HEK293 (cell line): ENCODE results near the gene ZNF831.

ENCODE experiments used
- CTCF ChIA-PET: fragments of 350-600 bp; formaldehyde crosslinking; extraction: SDS; loops from one replicate; lab custom pipeline; 2021; ENCODE audit warnings: antibody characterized with exemption; lab: Yijun Ruan, JAX
- POLR2A ChIA-PET: fragments of 300-600 bp; formaldehyde crosslinking; extraction: SDS; loops from one replicate; lab custom pipeline; 2020; ENCODE audit warnings: antibody characterized with exemption, inconsistent platforms; lab: Yijun Ruan, JAX
- H3K27ac ChIP-seq: fragments of 200-500 bp; sonication (Bioruptor generic); 2 replicates; pipeline ENCODE4 v1.5.1; 2014; ENCODE audit warnings: low read depth, low read length, control low read depth, inconsistent platforms; ENCODE audit errors: extremely low read depth
- H3K36me3 ChIP-seq, 2 experiments: fragments of 200-500 bp in 1 of 2; sonication (Bioruptor generic) in 1 of 2; 1 replicate in 1 of 2; 2 replicates in 1 of 2; pipeline ENCODE4 v1.5.1; 2014 to 2017; ENCODE audit warnings: inconsistent platforms in 2 of 2, low read length in 2 of 2; ENCODE audit not compliant: control insufficient read depth in 2 of 2, insufficient read depth in 1 of 2
- H3K4me1 ChIP-seq: fragments of 200-500 bp; sonication (Bioruptor generic); 2 replicates; pipeline ENCODE4 v1.5.1; 2014; ENCODE audit warnings: mild to moderate bottlenecking, low read length, inconsistent platforms; ENCODE audit not compliant: control insufficient read depth, insufficient read depth
- H3K4me3 ChIP-seq: 2 replicates; pipeline ENCODE4 v1.5.1; 2011; ENCODE audit warnings: low read depth, mild to moderate bottlenecking, control low read depth, low read length, moderate library complexity
- H3K9me3 ChIP-seq: fragments of 200-500 bp; sonication (Bioruptor generic); 2 replicates; pipeline ENCODE4 v1.5.1; 2014; ENCODE audit warnings: low read depth, low read length, inconsistent platforms; ENCODE audit not compliant: control insufficient read depth, insufficient read depth
- GLIS2 ChIP-seq: fragments of 450-650 bp; formaldehyde crosslinking; IDR thresholded peaks from 2 replicates; pipeline ENCODE4 v1.5.1; 2016; ENCODE audit warnings: missing biosample characterization, missing genetic modification characterization
- OVOL3 ChIP-seq: fragments of 450-650 bp; formaldehyde crosslinking; IDR thresholded peaks from 2 replicates; pipeline ENCODE4 v1.5.1; 2016; ENCODE audit warnings: missing biosample characterization, missing genetic modification characterization
- ZBTB48 ChIP-seq: fragments of 450-650 bp; formaldehyde crosslinking; IDR thresholded peaks from 2 replicates; pipeline ENCODE4 v1.5.1; 2016; ENCODE audit warnings: missing biosample characterization, missing genetic modification characterization
- ZFP69B ChIP-seq: fragments of 450-650 bp; formaldehyde crosslinking; IDR thresholded peaks from 2 replicates; pipeline ENCODE4 v1.5.1; 2016; ENCODE audit warnings: missing biosample characterization, missing genetic modification characterization
- ZNF138 ChIP-seq: fragments of 450-650 bp; formaldehyde crosslinking; IDR thresholded peaks from 2 replicates; pipeline ENCODE4 v1.5.1; 2016; ENCODE audit warnings: missing biosample characterization, missing genetic modification characterization, borderline replicate concordance
- ZNF324 ChIP-seq: fragments of 450-650 bp; formaldehyde crosslinking; IDR thresholded peaks from 2 replicates; pipeline ENCODE4 v1.5.1; 2016; ENCODE audit warnings: missing biosample characterization, missing genetic modification characterization
- ZNF514 ChIP-seq: fragments of 450-650 bp; formaldehyde crosslinking; IDR thresholded peaks from 2 replicates; pipeline ENCODE4 v1.5.1; 2016; ENCODE audit warnings: missing biosample characterization, missing genetic modification characterization
- ZNF658 ChIP-seq: fragments of 450-650 bp; formaldehyde crosslinking; IDR thresholded peaks from 2 replicates; pipeline ENCODE4; 2016; ENCODE audit warnings: missing biosample characterization, missing genetic modification characterization
- ZNF792 ChIP-seq: fragments of 450-650 bp; formaldehyde crosslinking; IDR thresholded peaks from 2 replicates; pipeline ENCODE4 v1.5.1; 2016; ENCODE audit warnings: missing biosample characterization, missing genetic modification characterization
- ZNF837 ChIP-seq: fragments of 450-650 bp; formaldehyde crosslinking; IDR thresholded peaks from 2 replicates; pipeline ENCODE4 v1.5.1; 2016; ENCODE audit warnings: missing biosample characterization, missing genetic modification characterization
- TF ChIP-seq, protein P1 (sequence below): fragments of 450-650 bp; IDR thresholded peaks from 2 replicates; pipeline ENCODE4 v1.5.1; 2018; ENCODE audit warnings: missing biosample characterization, mild to moderate bottlenecking, missing genetic modification characterization
- TF ChIP-seq, protein P2 (sequence below): fragments of 450-650 bp; formaldehyde crosslinking; conservative IDR thresholded peaks from 2 replicates; pipeline ENCODE4 v1.5.1; 2016; ENCODE audit warnings: low read depth, missing biosample characterization, missing genetic modification characterization
- TF ChIP-seq, protein P3 (sequence below): fragments of 450-650 bp; formaldehyde crosslinking; IDR thresholded peaks from 2 replicates; pipeline ENCODE4 v1.5.1; 2016; ENCODE audit warnings: missing biosample characterization, missing genetic modification characterization

The ZNF831 gene

DNA sequence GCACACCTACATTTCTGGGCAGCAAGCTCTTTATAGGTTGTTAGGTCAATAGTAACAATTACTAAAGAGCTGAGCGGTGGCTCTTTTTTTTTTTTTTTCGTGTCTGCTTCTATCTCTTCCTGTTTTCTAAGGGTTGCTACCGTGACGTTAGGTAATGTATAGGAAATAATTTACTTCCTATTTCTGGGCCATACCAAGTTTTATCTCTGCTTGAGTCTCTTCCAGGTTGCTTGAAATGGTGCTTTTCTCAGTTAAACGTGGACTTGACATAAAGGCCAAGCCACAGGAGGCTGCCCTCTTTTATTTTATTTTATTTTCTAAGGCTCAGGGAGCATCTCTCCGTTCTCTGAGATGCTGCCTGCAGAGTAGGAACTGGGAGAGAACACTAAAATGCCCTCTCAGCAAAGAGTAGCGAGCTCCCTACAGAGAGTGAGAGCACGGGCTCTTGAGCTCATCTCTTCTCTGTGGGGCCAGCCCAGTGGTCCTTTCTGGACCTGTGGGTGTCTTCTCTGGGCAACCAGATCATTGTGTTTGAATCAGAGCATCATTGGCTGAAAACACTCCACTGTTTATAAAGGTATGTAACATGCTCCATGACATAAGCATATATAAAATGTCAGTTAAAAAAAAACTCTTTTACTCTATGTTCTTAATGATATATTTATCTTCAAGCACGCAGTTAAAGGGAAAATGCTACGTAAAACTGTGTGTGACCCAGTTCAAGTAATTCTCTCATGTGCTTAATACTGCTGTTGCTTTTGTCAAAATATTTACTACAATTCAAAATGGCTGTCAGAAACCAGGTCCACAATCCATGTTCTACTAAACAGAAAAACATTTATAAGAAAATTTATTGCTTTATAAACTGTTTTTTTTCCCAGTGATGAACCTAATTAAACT lies at the start of gene ZNF831:
Gene ZNF831, plus strand, starts transcription at position 191 of the 900 bp plus-strand sequence. CDS start 27,199 bp downstream, outside the sequence.
- ChIA-PET CTCF (no interaction called here), POLR2A (no interaction called here)
- TF ChIP-seq ZNF658 (tag by site-specific recombination) (no peak), ZBTB48 (tag by site-specific recombination) (no peak)
- H3K36me3 ChIP-seq: no peaks in the 10 kb centered on the region
- H3K9me3 ChIP-seq: no peaks in the 10 kb centered on the region
- H3K4me3 ChIP-seq: no peak within 1 kb of the TSS
- H3K27ac ChIP-seq: no peak within 1 kb of the TSS
- H3K4me1 ChIP-seq: no peaks in the 10 kb centered on the region

DNA sequence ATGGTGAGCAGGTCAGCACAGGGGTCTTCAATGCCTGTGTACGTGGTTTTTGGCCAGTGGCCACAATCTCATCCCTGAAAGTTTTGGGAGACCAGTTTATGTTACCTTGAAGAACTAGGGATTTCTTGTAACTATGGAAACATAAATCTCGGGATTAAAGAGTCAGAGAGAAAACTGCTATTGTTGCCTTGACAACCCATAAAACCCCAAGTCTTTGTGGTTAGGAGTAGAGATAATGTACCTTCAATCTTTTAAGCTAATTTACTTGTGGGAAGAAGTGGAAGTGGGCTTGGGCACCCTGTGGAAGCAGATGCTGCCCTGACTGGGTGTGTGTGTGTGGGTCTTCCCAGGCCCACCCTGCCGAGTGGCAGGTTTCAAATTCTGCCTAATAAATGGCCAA lies 46.1 kb upstream of the ZNF831 start:
- ChIA-PET CTCF (interaction anchor here (0.9 kb wide), 1 partner anchor 30 kb away, joined by 3 read pairs; no protein-coding TSS in a partner anchor), POLR2A (no interaction called here)
- H3K27ac ChIP-seq: no peak overlapping the region
- H3K4me3 ChIP-seq: no peak overlapping the region
- no peaks in the 10 kb centered on the region for H3K4me1 ChIP-seq
- H3K9me3 ChIP-seq: no peaks in the 10 kb centered on the region
- no peaks in the 10 kb centered on the region for H3K36me3 ChIP-seq
- no peak for TF ChIP-seq ZNF792
- TF ChIP-seq, protein P1, sequence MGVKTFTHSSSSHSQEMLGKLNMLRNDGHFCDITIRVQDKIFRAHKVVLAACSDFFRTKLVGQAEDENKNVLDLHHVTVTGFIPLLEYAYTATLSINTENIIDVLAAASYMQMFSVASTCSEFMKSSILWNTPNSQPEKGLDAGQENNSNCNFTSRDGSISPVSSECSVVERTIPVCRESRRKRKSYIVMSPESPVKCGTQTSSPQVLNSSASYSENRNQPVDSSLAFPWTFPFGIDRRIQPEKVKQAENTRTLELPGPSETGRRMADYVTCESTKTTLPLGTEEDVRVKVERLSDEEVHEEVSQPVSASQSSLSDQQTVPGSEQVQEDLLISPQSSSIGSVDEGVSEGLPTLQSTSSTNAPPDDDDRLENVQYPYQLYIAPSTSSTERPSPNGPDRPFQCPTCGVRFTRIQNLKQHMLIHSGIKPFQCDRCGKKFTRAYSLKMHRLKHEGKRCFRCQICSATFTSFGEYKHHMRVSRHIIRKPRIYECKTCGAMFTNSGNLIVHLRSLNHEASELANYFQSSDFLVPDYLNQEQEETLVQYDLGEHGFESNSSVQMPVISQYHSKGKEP (tag by site-specific recombination): no peak
- no peak for TF ChIP-seq ZNF837 (tag by site-specific recombination)
- no peak for TF ChIP-seq ZNF658 (tag by site-specific recombination)
- TF ChIP-seq ZNF514 (tag by site-specific recombination): no peak
- TF ChIP-seq, protein P2, sequence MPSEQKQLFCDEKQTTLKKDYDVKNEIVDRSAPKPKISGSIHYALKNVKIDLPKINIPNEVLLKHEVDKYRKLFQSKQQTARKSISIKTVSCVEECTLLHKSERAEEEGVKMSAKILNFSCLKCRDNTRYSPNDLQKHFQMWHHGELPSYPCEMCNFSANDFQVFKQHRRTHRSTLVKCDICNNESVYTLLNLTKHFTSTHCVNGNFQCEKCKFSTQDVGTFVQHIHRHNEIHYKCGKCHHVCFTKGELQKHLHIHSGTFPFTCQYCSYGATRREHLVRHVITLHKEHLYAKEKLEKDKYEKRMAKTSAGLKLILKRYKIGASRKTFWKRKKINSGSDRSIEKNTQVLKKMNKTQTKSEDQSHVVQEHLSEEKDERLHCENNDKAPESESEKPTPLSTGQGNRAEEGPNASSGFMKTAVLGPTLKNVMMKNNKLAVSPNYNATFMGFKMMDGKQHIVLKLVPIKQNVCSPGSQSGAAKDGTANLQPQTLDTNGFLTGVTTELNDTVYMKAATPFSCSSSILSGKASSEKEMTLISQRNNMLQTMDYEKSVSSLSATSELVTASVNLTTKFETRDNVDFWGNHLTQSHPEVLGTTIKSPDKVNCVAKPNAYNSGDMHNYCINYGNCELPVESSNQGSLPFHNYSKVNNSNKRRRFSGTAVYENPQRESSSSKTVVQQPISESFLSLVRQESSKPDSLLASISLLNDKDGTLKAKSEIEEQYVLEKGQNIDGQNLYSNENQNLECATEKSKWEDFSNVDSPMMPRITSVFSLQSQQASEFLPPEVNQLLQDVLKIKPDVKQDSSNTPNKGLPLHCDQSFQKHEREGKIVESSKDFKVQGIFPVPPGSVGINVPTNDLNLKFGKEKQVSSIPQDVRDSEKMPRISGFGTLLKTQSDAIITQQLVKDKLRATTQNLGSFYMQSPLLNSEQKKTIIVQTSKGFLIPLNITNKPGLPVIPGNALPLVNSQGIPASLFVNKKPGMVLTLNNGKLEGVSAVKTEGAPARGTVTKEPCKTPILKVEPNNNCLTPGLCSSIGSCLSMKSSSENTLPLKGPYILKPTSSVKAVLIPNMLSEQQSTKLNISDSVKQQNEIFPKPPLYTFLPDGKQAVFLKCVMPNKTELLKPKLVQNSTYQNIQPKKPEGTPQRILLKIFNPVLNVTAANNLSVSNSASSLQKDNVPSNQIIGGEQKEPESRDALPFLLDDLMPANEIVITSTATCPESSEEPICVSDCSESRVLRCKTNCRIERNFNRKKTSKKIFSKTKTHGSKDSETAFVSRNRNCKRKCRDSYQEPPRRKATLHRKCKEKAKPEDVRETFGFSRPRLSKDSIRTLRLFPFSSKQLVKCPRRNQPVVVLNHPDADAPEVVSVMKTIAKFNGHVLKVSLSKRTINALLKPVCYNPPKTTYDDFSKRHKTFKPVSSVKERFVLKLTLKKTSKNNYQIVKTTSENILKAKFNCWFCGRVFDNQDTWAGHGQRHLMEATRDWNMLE: no peak
- TF ChIP-seq, protein P3, sequence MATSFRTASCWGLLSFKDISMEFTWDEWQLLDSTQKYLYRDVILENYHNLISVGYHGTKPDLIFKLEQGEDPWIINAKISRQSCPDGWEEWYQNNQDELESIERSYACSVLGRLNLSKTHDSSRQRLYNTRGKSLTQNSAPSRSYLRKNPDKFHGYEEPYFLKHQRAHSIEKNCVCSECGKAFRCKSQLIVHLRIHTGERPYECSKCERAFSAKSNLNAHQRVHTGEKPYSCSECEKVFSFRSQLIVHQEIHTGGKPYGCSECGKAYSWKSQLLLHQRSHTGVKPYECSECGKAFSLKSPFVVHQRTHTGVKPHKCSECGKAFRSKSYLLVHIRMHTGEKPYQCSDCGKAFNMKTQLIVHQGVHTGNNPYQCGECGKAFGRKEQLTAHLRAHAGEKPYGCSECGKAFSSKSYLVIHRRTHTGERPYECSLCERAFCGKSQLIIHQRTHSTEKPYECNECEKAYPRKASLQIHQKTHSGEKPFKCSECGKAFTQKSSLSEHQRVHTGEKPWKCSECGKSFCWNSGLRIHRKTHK: no peak
- TF ChIP-seq ZNF138 (tag by site-specific recombination): no peak
- no peak for TF ChIP-seq ZFP69B
- TF ChIP-seq GLIS2 (tag by site-specific recombination): no peak
- TF ChIP-seq OVOL3 (tag by site-specific recombination): no peak

DNA sequence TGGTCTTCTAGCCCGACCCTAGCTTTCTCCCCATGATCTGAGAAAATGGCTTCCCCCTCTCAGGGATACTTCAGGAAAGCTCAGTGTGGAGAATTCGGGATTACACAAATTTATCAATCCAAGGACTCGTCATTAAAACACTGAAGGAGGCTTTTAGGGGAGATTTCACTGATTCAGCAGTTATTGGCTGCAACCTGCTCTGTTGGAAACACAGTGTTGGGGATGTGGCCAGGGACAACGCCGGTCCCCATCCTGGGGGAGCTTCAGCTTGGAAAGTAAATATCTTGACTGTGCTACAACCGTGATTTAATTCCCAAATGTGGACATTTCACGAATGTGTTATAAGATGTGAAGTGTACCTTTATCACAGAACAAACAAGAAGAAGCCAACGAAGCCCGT lies 44.8 kb upstream of the ZNF831 start:
- H3K36me3 ChIP-seq: no peaks in the 10 kb centered on the region
- H3K9me3 ChIP-seq: no peaks in the 10 kb centered on the region
- POLR2A ChIA-PET: no interaction called here
- no peak overlapping the region for H3K4me3 ChIP-seq
- H3K4me1 ChIP-seq: no peaks in the 10 kb centered on the region
- H3K27ac ChIP-seq: no peak overlapping the region
- CTCF ChIA-PET: no interaction called here
- no peak for TF ChIP-seq ZNF324 (tag by site-specific recombination)
